MG63 (cell line): Measurements from ENCODE around the gene TMEM35A. TPM values are rescaled to one million over a fixed set of nuclear protein-coding genes. Genes with fewer than 3 reads are reported as not detected.
A peak's percentile ranks its signal among the peaks of the same experiment; 100 is the strongest.
"Not testable (repeated sequence)": the region's sequence is repeated elsewhere in the genome, so short reads cannot be mapped to it uniquely, and the experiment has no call there.

Experiments
- DNase-seq: peaks from one replicate; pipeline ENCODE4 v3.0.0-alpha.2; 2020
- H3K27me3 ChIP-seq: fragments of 250-450 bp; sonication (Bioruptor Pico); 2 replicates; pipeline ENCODE4 v1.5.1; 2020; ENCODE audit warnings: mild to moderate bottlenecking, moderate library complexity
- H3K36me3 ChIP-seq: fragments of 250-450 bp; sonication (Bioruptor Pico); 2 replicates; pipeline ENCODE4 v1.5.1; 2020; ENCODE audit warnings: mild to moderate bottlenecking, moderate library complexity
- H3K4me3 ChIP-seq: fragments of 250-450 bp; sonication (Bioruptor Pico); 2 replicates; pipeline ENCODE4 v1.5.1; 2020; ENCODE audit warnings: mild to moderate bottlenecking, moderate library complexity
- H3K9me3 ChIP-seq: fragments of 250-450 bp; sonication (Bioruptor Pico); 2 replicates; pipeline ENCODE4 v1.5.1; 2020; ENCODE audit warnings: mild to moderate bottlenecking, moderate library complexity
- total RNA-seq: library from RNA; depleted of rRNA; stranded (reverse); fragments of >200 nt; shearing (Covaris generic); gene quantifications from 2 replicates; pipeline ENCODE4 v1.2.3, GENCODE V29; 2014; ENCODE audit warnings: low replicate concordance; rRNA removed

The TMEM35A gene
- 0.23 and 0.57 TPM in 2 replicates for total RNA-seq

GRCh38 chrX:101078716-101079598, at the start of gene TMEM35A:
Gene TMEM35A (plus strand): TSS chrX:101078879. CDS start chrX:101079003, 124 bp downstream.
- Histone ChIP-seq H3K27me3 (no peaks in the 10 kb centered on the region), H3K36me3 (no peaks in the 10 kb centered on the region), H3K9me3 (no peaks in the 10 kb centered on the region), H3K4me3 (no peak within 1 kb of the TSS)
- no peak for DNase-seq

GRCh38 chrX:101029665-101030064, 49.0 kb upstream of the TMEM35A start:
- Histone ChIP-seq H3K36me3 (peaks cover 2% of the 10 kb centered on the region; the same call in 1 of the 2 replicates), H3K9me3 (no peaks in the 10 kb centered on the region), H3K4me3 (no peak overlapping the region), H3K27me3 (no peaks in the 10 kb centered on the region)
- DNase-seq = no peak

- H3K9me3 ChIP-seq = no peaks in the 10 kb centered on the region
- H3K4me3 ChIP-seq = no peak overlapping the region
- peaks cover 3% of the 10 kb centered on the region; the same call in 1 of the 2 replicates for H3K36me3 ChIP-seq
- DNase-seq = no peak
- no peaks in the 10 kb centered on the region for H3K27me3 ChIP-seq
Measured at GRCh38 chrX:101037231-101037630, 41.4 kb upstream of the TMEM35A start.

- H3K36me3 ChIP-seq = peaks cover 3% of the 10 kb centered on the region; the same call in 1 of the 2 replicates
- no peaks in the 10 kb centered on the region for H3K9me3 ChIP-seq
- no peak overlapping the region for H3K4me3 ChIP-seq
- H3K27me3 ChIP-seq = no peaks in the 10 kb centered on the region
- DNase-seq = no peak
Measured at GRCh38 chrX:101040197-101040596, 38.5 kb upstream of the TMEM35A start.

- DNase-seq = no peak
- H3K4me3 ChIP-seq = peak overlapping the region; percentile 67
- H3K9me3 ChIP-seq = no peaks in the 10 kb centered on the region
- H3K36me3 ChIP-seq = no peaks in the 10 kb centered on the region
- H3K27me3 ChIP-seq = no peaks in the 10 kb centered on the region
Measured at GRCh38 chrX:101051153-101051548, 27.5 kb upstream of the TMEM35A start.

GRCh38 chrX:101051549-101052302, 27.0 kb upstream of the TMEM35A start, which contains the start of gene TRMT2B:
Gene TRMT2B (minus strand): TSS chrX:101052111. CDS start chrX:101042289, 9,822 bp downstream.
- Histone ChIP-seq H3K36me3 (no peaks in the 10 kb centered on the region), H3K9me3 (no peaks in the 10 kb centered on the region)
- peak; percentile 80 for DNase-seq

GRCh38 chrX:101056551-101056950, 22.1 kb upstream of the TMEM35A start:
- not testable (repeated sequence) for H3K9me3 ChIP-seq, H3K27me3 ChIP-seq, DNase-seq, H3K4me3 ChIP-seq, H3K36me3 ChIP-seq

More at GRCh38 chrX:101051549-101052302, 27.0 kb upstream of the TMEM35A start, which contains the start of gene TRMT2B:
- Histone ChIP-seq H3K27me3 (no peaks in the 10 kb centered on the region), H3K4me3 (peak within 1 kb of the TSS; percentile 67)

- Histone ChIP-seq H3K36me3 (no peaks in the 10 kb centered on the region), H3K9me3 (no peaks in the 10 kb centered on the region), H3K27me3 (no peaks in the 10 kb centered on the region), H3K4me3 (no peak overlapping the region)
- DNase-seq = no peak
Measured at GRCh38 chrX:101057093-101057714, 21.5 kb upstream of the TMEM35A start.

GRCh38 chrX:101062176-101062575, 16.5 kb upstream of the TMEM35A start:
- H3K9me3 ChIP-seq = no peaks in the 10 kb centered on the region
- H3K36me3 ChIP-seq = no peaks in the 10 kb centered on the region
- no peak overlapping the region for H3K4me3 ChIP-seq
- H3K27me3 ChIP-seq = no peaks in the 10 kb centered on the region
- no peak for DNase-seq

- Histone ChIP-seq H3K9me3 (no peaks in the 10 kb centered on the region), H3K36me3 (no peaks in the 10 kb centered on the region), H3K27me3 (no peaks in the 10 kb centered on the region), H3K4me3 (no peak overlapping the region)
- no peak for DNase-seq
Measured at GRCh38 chrX:101071582-101071981, 7.1 kb upstream of the TMEM35A start.

- no peak for DNase-seq
- no peak overlapping the region for H3K4me3 ChIP-seq
- no peaks in the 10 kb centered on the region for H3K27me3 ChIP-seq
- H3K36me3 ChIP-seq = no peaks in the 10 kb centered on the region
- no peaks in the 10 kb centered on the region for H3K9me3 ChIP-seq
Measured at GRCh38 chrX:101079736-101080270, 1.1 kb downstream of the TMEM35A start.

- H3K9me3 ChIP-seq = no peaks in the 10 kb centered on the region
- DNase-seq = no peak
- H3K4me3 ChIP-seq = no peak overlapping the region
- H3K27me3 ChIP-seq = no peaks in the 10 kb centered on the region
- H3K36me3 ChIP-seq = no peaks in the 10 kb centered on the region
Measured at GRCh38 chrX:101080326-101081124, 1.8 kb downstream of the TMEM35A start.

- DNase-seq = no peak
- Histone ChIP-seq H3K27me3 (no peaks in the 10 kb centered on the region), H3K36me3 (no peaks in the 10 kb centered on the region), H3K4me3 (no peak overlapping the region), H3K9me3 (no peaks in the 10 kb centered on the region)
Measured at GRCh38 chrX:101081231-101081630, 2.6 kb downstream of the TMEM35A start.

- no peaks in the 10 kb centered on the region for H3K27me3 ChIP-seq
- no peak overlapping the region for H3K4me3 ChIP-seq
- H3K36me3 ChIP-seq = no peaks in the 10 kb centered on the region
- no peak for DNase-seq
- H3K9me3 ChIP-seq = no peaks in the 10 kb centered on the region
Measured at GRCh38 chrX:101091817-101092216, 13.1 kb downstream of the TMEM35A start.

GRCh38 chrX:101097546-101098453, 19.1 kb downstream of the TMEM35A start, which contains the start of gene CENPI:
Gene CENPI (plus strand): TSS chrX:101098204. CDS start chrX:101101071, 2,867 bp downstream.
- Histone ChIP-seq H3K9me3 (no peaks in the 10 kb centered on the region), H3K36me3 (no peaks in the 10 kb centered on the region; the same call in none of the 2 replicates), H3K27me3 (no peaks in the 10 kb centered on the region), H3K4me3 (peak within 1 kb of the TSS; percentile 68)
- peak; percentile 92 for DNase-seq
